Peyer's patch (tissue), 4 donors: ENCODE data around the gene CPVL.

ENCODE experiments used
- POLR2A ChIP-seq, 2 donors: fragments of 450-650 bp; IDR thresholded peaks; one replicate each; pipeline ENCODE4 v1.5.1; 2017; ENCODE audit warnings: antibody characterized with exemption in 2 of 2, mild to moderate bottlenecking in 2 of 2, moderate library complexity in 2 of 2
- TF ChIP-seq, protein P1 (sequence below), 6 experiments: fragments of 450-650 bp in 4 of 6; fragments of 200-600 bp in 2 of 6; sonication (generic) in 1 of 6; IDR thresholded peaks; one replicate each; pipeline ENCODE4 v1.5.1; 2017 to 2019; ENCODE audit warnings: antibody characterized with exemption in 6 of 6, mild to moderate bottlenecking in 3 of 6, moderate library complexity in 1 of 6

GRCh38 chr7:29193316-29194205, 47.2 kb upstream of the CPVL start:
- TF ChIP-seq, protein P1, sequence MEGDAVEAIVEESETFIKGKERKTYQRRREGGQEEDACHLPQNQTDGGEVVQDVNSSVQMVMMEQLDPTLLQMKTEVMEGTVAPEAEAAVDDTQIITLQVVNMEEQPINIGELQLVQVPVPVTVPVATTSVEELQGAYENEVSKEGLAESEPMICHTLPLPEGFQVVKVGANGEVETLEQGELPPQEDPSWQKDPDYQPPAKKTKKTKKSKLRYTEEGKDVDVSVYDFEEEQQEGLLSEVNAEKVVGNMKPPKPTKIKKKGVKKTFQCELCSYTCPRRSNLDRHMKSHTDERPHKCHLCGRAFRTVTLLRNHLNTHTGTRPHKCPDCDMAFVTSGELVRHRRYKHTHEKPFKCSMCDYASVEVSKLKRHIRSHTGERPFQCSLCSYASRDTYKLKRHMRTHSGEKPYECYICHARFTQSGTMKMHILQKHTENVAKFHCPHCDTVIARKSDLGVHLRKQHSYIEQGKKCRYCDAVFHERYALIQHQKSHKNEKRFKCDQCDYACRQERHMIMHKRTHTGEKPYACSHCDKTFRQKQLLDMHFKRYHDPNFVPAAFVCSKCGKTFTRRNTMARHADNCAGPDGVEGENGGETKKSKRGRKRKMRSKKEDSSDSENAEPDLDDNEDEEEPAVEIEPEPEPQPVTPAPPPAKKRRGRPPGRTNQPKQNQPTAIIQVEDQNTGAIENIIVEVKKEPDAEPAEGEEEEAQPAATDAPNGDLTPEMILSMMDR (IDR thresholded peaks at IDR 0.05): no peak
- TF ChIP-seq POLR2A (IDR thresholded peaks at IDR 0.05): no peak
